Calu3 (cell line): ENCODE data around the gene PNPLA5. TPM values are rescaled to one million over a fixed set of nuclear protein-coding genes. Genes with fewer than 3 reads are reported as not detected.

ENCODE experiments used
- BruUV-seq: library from RNA; stranded (reverse); fragments of 400-500 nt; replicated peaks from 2 replicates; lab custom pipeline; 2021; lab: Mats Ljungman, UMichigan
- CTCF ChIA-PET: fragments of 300-600 bp; sonication (Branson Sonifier 250); formaldehyde crosslinking; loops from one replicate; lab custom pipeline; 2022; ENCODE audit warnings: antibody characterized with exemption; lab: Charles Lee
- DNase-seq: peaks from one replicate; pipeline ENCODE4 v3.0.0; 2022
- H3K27ac Mint-ChIP-seq: one replicate; pipeline ENCODE4 v1.8.0; 2022; ENCODE audit warnings: mixed read lengths; ENCODE audit not compliant: unreplicated experiment
- H3K27me3 Mint-ChIP-seq: one replicate; pipeline ENCODE4 v1.8.0; 2022; ENCODE audit warnings: mixed read lengths; ENCODE audit not compliant: unreplicated experiment
- H3K36me3 Mint-ChIP-seq: one replicate; pipeline ENCODE4 v1.8.0; 2022; ENCODE audit warnings: mild to moderate bottlenecking, moderate library complexity, mixed read lengths; ENCODE audit not compliant: insufficient read depth, unreplicated experiment
- H3K4me1 Mint-ChIP-seq: one replicate; pipeline ENCODE4 v1.8.0; 2022; ENCODE audit warnings: mild to moderate bottlenecking, low read depth, mixed read lengths; ENCODE audit not compliant: unreplicated experiment
- H3K4me3 Mint-ChIP-seq: one replicate; pipeline ENCODE4 v1.8.0; 2022; ENCODE audit warnings: mild to moderate bottlenecking, low read depth, moderate library complexity, mixed read lengths; ENCODE audit not compliant: unreplicated experiment
- H3K9me3 Mint-ChIP-seq: one replicate; pipeline ENCODE4 v1.8.0; 2022; ENCODE audit warnings: low read depth, mixed read lengths; ENCODE audit not compliant: unreplicated experiment
- intact Hi-C: fragments of 100-400 bp; cut with micrococcal nuclease; formaldehyde crosslinking; loops from one replicate; pipeline ENCODE4 v1.10.0; 2022; ENCODE audit not compliant: unreplicated experiment
- total RNA-seq: library from RNA; stranded (reverse); gene quantifications from 2 replicates; pipeline ENCODE4 v1.2.3, GENCODE V29; 2022
- TF ChIP-seq, protein P1 (sequence below): fragments of 200-600 bp; IDR thresholded peaks from one replicate; pipeline ENCODE4 v1.8.0; 2022; ENCODE audit warnings: antibody characterized with exemption; ENCODE audit not compliant: unreplicated experiment

The PNPLA5 gene
- total RNA-seq, 1 experiment from 2014 or later: not detected

DNA sequence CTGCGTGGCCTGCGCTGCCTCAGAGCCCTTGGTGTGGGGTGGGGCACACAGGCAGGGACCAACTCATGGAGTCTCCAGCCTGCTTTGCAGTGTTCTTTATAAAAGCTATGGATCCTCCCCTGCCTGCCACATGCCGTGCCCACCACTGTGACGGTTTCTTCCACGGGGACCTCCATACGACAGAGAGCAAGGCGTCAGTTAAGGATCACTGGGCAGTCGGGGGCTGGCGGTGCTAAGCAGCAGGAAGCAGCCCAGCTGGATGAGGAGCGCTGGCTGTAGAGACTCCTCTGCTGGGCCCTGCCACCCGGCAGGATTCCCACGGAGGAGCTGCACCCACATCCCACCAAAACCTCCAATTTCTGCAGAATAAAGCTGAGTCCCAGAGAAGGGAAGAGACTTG is 56.6 kb downstream of the PNPLA5 start:
- Mint-ChIP-seq H3K36me3 (no peaks in the 10 kb centered on the region), H3K4me1 (no peaks in the 10 kb centered on the region), H3K9me3 (no peaks in the 10 kb centered on the region), H3K27me3 (no peaks in the 10 kb centered on the region), H3K4me3 (no peak overlapping the region), H3K27ac (no peak overlapping the region)
- DNase-seq: no peak
- no TSS peak for BruUV-seq
- TF ChIP-seq, protein P1, sequence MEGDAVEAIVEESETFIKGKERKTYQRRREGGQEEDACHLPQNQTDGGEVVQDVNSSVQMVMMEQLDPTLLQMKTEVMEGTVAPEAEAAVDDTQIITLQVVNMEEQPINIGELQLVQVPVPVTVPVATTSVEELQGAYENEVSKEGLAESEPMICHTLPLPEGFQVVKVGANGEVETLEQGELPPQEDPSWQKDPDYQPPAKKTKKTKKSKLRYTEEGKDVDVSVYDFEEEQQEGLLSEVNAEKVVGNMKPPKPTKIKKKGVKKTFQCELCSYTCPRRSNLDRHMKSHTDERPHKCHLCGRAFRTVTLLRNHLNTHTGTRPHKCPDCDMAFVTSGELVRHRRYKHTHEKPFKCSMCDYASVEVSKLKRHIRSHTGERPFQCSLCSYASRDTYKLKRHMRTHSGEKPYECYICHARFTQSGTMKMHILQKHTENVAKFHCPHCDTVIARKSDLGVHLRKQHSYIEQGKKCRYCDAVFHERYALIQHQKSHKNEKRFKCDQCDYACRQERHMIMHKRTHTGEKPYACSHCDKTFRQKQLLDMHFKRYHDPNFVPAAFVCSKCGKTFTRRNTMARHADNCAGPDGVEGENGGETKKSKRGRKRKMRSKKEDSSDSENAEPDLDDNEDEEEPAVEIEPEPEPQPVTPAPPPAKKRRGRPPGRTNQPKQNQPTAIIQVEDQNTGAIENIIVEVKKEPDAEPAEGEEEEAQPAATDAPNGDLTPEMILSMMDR: no peak
- CTCF ChIA-PET: interaction anchor here (0.5 kb wide), 1 partner anchor 9 kb away, joined by 6 read pairs; no protein-coding TSS in a partner anchor
- intact Hi-C loops: no loop called here

DNA sequence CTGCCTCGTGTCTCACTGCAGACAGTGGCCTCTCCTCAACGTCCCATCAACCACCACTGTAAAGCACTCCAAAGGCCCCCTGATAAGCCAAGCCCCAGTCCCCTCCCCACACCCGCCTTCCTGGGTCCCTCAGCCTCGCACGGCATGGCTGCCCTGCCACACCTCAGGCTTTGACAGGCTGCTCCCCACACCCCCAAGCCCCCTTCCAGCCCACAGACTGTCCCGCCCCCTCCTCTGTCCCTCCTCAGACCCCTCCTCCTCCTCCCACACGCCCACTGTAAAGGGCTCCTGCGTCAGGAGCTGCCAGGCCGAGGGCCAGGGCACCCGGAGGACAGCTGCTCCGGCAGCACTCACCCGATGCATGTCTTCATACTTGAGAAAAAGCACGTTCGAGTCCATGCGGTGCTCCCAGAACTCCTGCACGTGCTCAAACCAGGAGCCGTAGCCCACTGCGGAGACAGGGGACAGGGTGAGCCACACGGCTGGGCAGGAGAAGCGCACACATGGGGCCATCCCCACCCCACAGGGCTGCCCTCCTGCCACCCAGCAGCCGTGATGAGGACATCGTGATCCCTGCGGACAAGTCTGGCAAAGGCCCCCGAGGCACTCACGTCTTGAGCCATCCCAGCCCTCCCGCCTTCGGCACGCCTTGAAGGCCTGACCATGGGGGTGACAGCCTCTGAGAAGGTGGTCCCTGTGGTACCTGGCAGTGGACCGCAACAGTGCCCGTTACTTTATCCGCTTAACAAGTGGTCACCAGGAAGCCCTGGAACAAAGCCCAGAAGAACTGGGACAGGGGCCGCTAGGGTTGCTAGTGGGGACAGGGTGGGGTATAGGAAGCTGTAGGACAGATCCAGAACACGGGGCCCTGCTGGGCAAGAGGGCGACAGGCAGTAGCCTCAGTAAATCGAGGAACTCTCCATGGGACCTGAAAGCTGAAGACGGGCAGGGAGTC is 58.2 kb downstream of the PNPLA5 start:
- no TSS peak for BruUV-seq
- no peaks in the 10 kb centered on the region for H3K9me3 Mint-ChIP-seq
- no peaks in the 10 kb centered on the region for H3K4me1 Mint-ChIP-seq
- CTCF ChIA-PET: interaction anchor here (0.7 kb wide), 1 partner anchor 596 kb away, joined by 5 read pairs; no protein-coding TSS in a partner anchor
- intact Hi-C loops: no loop called here
- TF ChIP-seq, protein P1: no peak
- no peaks in the 10 kb centered on the region for H3K27me3 Mint-ChIP-seq
- no peaks in the 10 kb centered on the region for H3K36me3 Mint-ChIP-seq
- no peak overlapping the region for H3K4me3 Mint-ChIP-seq
- no peak for DNase-seq
- H3K27ac Mint-ChIP-seq: no peak overlapping the region

DNA sequence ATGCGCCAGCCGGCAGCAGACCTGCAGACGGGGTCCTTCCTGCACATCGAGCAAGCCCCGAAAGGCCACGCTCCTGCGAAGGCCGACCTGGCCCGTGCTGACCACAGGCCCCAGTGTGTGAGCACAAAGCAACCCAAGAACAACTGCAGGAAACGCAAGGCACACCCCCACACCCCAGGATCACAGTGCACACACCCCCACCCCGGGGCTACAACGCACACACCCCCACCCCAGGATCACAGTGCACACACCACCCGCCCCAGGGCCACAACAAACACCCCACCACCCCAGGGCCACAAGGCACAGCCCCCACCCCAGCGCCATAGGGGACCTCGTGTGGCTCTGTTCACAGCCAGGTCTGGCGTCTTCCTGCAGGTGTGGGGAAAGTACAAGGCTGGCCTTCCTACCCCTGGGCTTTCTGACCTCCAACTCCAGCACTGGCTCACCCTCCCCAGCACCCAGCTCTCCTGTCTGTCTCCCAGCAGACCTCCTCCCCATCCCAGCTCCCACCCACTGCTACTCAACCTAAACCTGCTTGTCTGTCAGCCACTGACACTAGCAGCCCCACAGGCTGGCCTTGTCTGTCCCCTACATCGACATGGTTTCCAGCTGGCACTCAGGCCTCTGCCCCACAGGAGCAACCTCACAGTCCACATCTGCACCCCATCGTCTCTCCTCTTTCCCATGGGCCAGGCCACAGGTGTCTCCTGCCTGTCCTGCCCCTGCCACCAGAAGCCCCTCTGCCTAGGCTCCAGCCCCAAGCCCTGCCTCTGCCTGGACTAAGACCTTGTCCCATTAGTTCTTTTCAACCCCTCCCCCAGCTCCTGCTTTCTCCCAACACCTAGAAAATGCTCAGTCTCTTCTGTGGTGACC is 59.2 kb downstream of the PNPLA5 start:
- Mint-ChIP-seq H3K9me3 (no peaks in the 10 kb centered on the region), H3K4me3 (no peak overlapping the region), H3K4me1 (no peaks in the 10 kb centered on the region), H3K27ac (no peak overlapping the region), H3K27me3 (no peaks in the 10 kb centered on the region), H3K36me3 (no peaks in the 10 kb centered on the region)
- CTCF ChIA-PET: no interaction called here
- TF ChIP-seq, protein P1: no peak
- BruUV-seq: no TSS peak
- no peak for DNase-seq
- intact Hi-C loops: no loop called here

DNA sequence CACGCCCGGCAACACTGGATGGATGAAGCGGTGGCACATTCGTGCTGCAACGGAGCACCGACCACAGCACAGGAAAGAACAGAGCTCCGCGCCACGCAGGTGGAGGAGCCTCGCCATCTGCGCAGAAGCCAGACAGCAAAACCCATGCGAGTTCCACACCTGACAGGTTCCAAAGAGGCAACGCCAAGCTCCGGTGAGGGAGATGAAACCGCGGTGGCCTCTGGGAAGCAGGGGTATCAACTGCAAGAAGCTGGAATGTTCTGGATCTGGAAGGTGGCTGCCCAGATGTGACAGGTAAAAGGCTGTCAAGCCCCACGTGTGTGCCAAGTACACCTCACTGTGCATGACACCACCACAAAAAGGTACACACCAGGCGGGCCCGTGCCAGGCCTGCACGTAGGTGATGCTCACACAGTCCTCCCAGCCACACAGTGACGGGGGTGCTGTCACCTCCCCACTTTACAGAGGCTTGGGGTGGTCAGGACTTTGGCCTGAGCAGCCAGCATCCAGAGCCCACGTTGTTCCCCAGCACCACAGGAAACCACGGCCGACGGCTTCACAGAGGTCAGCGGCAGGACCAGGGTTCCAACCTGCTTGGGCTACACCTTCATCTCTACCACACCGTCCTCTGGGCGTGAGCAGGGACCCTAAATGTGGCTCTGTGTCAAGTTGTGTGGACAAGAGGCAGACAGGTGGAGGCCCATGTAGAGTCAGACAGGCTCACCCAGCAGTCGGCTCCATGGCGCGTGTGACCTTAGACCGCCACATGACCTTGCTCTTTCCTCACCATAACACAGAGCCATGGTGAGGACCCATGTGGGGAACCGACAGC is 60.0 kb downstream of the PNPLA5 start:
- TF ChIP-seq, protein P1: no peak
- Mint-ChIP-seq H3K4me1 (no peaks in the 10 kb centered on the region), H3K4me3 (no peak overlapping the region), H3K36me3 (no peaks in the 10 kb centered on the region), H3K9me3 (no peaks in the 10 kb centered on the region), H3K27ac (no peak overlapping the region), H3K27me3 (no peaks in the 10 kb centered on the region)
- CTCF ChIA-PET: no interaction called here
- intact Hi-C loops: no loop called here
- BruUV-seq: no TSS peak
- no peak for DNase-seq
